HFFc6 (cell line): ENCODE measurements around the gene RBFOX1. TPM values are rescaled to one million over a fixed set of nuclear protein-coding genes. Genes with fewer than 3 reads are reported as not detected.

Experiments used
- DNase-seq: peaks from one replicate; pipeline ENCODE4 v3.0.0-alpha.2; 2018
- H3K27ac Mint-ChIP-seq: 2 replicates; pipeline ENCODE4 v1.8.0; 2020; ENCODE audit warnings: mild to moderate bottlenecking, mixed read lengths
- H3K27me3 Mint-ChIP-seq: 2 replicates; pipeline ENCODE4 v1.8.0; 2021; ENCODE audit warnings: mild to moderate bottlenecking, moderate library complexity, mixed read lengths; ENCODE audit not compliant: insufficient read depth
- H3K36me3 Mint-ChIP-seq: 2 replicates; pipeline ENCODE4 v1.8.0; 2021; ENCODE audit warnings: low read depth, mixed read lengths
- H3K4me1 Mint-ChIP-seq: 2 replicates; pipeline ENCODE4 v1.8.0; 2020; ENCODE audit warnings: low read depth, mixed read lengths
- H3K4me3 Mint-ChIP-seq: 2 replicates; pipeline ENCODE4 v1.8.0; 2020; ENCODE audit warnings: mild to moderate bottlenecking, moderate library complexity, mixed read lengths
- H3K9me3 Mint-ChIP-seq: 2 replicates; pipeline ENCODE4 v1.8.0; 2020; ENCODE audit warnings: mild to moderate bottlenecking, mixed read lengths
- total RNA-seq, 6 experiments: library from RNA; stranded (reverse); fragmentation: NEBNext Ultra II Directional; extraction: Animal tissue kit (Norgen Biotek cat#: 25700); gene quantifications; 2 replicates in 1 of 6; 3 replicates in 5 of 6; pipeline ENCODE4 v1.2.3, GENCODE V29; 2021
- TF ChIP-seq, protein P1 (sequence below): fragments of 200-600 bp; sonication (generic); IDR thresholded peaks from 2 replicates; pipeline ENCODE4 v1.5.0; 2021; ENCODE audit warnings: antibody characterized with exemption, mild to moderate bottlenecking

The RBFOX1 gene
- total RNA-seq, 6 experiments from 2014 or later: not detected

DNA sequence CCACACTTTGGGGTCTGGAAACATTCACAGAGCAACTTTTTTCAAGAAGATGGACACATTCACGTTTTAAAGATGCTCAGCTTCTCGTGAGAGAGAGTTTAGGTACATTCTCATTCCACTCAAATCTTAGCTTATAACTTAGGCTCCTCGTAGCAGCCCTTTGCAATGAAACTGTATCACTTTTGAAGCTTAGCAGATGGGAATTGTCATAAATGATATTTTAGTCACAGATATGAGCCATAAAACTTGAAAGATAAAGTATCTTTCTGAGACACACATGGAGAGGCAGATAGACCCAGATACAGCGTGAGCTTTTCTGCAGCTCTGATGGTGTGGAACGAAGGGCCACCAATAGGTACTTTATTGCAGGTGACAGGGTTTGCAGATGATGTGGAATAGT is 41.1 kb downstream of the RBFOX1 start:
- H3K4me3 Mint-ChIP-seq: no peak overlapping the region
- H3K27ac Mint-ChIP-seq: no peak overlapping the region
- TF ChIP-seq, protein P1, sequence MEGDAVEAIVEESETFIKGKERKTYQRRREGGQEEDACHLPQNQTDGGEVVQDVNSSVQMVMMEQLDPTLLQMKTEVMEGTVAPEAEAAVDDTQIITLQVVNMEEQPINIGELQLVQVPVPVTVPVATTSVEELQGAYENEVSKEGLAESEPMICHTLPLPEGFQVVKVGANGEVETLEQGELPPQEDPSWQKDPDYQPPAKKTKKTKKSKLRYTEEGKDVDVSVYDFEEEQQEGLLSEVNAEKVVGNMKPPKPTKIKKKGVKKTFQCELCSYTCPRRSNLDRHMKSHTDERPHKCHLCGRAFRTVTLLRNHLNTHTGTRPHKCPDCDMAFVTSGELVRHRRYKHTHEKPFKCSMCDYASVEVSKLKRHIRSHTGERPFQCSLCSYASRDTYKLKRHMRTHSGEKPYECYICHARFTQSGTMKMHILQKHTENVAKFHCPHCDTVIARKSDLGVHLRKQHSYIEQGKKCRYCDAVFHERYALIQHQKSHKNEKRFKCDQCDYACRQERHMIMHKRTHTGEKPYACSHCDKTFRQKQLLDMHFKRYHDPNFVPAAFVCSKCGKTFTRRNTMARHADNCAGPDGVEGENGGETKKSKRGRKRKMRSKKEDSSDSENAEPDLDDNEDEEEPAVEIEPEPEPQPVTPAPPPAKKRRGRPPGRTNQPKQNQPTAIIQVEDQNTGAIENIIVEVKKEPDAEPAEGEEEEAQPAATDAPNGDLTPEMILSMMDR: no peak
- H3K27me3 Mint-ChIP-seq: peaks cover 1% of the 10 kb centered on the region; the same call in 1 of the 2 replicates
- H3K4me1 Mint-ChIP-seq: no peaks in the 10 kb centered on the region
- DNase-seq: no peak
- H3K36me3 Mint-ChIP-seq: 0 out of 2 replicates have a peak, but pooled peaks cover 5% of the 10 kb centered on the region
- H3K9me3 Mint-ChIP-seq: peaks cover 60% of the 10 kb centered on the region

DNA sequence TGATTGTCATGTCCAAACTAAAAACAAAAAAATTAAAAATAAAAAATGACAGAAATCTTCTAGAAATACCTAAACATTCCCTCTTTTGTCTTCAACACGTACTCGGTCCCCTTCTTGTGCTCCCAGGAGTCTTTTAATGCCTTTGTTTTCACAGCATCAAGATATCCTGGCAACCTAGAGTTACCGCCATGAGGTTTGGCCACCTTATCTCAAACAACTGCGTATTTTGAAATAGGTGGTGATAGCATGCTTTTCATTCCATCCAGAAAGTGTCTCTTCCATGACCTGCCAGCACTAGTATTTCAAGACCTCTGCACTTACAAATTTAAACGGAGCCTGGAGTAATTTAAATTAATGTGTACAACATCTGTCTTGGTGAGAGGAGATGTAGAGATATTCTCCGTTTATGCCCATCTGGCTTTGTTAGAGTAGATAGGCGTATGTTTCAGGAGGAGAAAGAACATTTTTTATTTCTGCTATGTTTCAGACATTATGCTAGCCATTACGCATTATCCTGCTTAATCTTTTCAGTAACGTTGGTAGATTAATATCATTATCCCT is 42.0 kb downstream of the RBFOX1 start:
- Mint-ChIP-seq H3K36me3 (0 out of 2 replicates have a peak, but pooled peaks cover 5% of the 10 kb centered on the region), H3K27ac (no peak overlapping the region), H3K4me3 (no peak overlapping the region), H3K9me3 (peaks cover 58% of the 10 kb centered on the region), H3K4me1 (no peaks in the 10 kb centered on the region), H3K27me3 (peaks cover 1% of the 10 kb centered on the region; the same call in 1 of the 2 replicates)
- DNase-seq: no peak
- TF ChIP-seq, protein P1: no peak

DNA sequence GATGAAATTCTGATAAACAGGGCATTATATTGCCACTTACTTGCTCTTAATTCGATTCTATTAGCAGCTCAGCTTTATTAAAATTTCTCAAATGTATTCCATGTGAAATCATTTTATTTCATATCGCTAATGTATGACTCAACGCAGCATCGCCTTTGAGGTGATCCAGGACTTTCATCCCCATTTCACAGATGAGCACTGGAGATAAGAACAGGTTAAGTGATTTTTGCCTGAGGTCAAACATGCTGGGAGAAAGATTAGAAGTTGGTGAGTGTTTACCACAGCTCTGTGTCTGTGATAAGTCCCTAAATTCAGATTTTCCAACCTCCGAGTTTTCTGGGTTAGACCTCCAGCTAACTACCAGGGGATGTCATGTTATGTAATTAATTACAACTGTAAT is 43.6 kb downstream of the RBFOX1 start:
- no peak overlapping the region for H3K4me3 Mint-ChIP-seq
- H3K27me3 Mint-ChIP-seq: peaks cover 1% of the 10 kb centered on the region; the same call in 1 of the 2 replicates
- peaks cover 57% of the 10 kb centered on the region for H3K9me3 Mint-ChIP-seq
- H3K27ac Mint-ChIP-seq: no peak overlapping the region
- no peaks in the 10 kb centered on the region for H3K4me1 Mint-ChIP-seq
- no peak for DNase-seq
- TF ChIP-seq, protein P1: no peak
- H3K36me3 Mint-ChIP-seq: 0 out of 2 replicates have a peak, but pooled peaks cover 5% of the 10 kb centered on the region

DNA sequence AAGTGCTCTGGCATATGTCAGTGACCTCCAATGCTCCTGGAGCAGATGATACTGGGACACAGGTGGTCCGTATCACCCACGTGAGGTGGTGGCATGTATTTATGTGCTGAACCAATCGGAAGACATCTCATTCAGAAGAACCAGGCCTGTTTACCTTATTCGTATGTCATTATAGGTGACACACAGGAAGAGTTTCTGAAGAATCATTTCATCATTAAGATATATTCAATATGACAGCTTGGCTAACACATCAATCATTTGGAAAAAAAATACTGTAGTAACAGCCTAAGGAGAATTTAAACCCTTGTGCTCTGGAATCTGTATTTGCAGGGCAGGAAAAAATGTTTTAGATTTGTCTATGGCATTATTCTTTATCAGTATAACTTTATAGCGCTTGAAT is 44.6 kb downstream of the RBFOX1 start:
- TF ChIP-seq, protein P1: no peak
- Mint-ChIP-seq H3K27me3 (peaks cover 1% of the 10 kb centered on the region; the same call in 1 of the 2 replicates), H3K4me1 (no peaks in the 10 kb centered on the region), H3K4me3 (no peak overlapping the region), H3K36me3 (0 out of 2 replicates have a peak, but pooled peaks cover 5% of the 10 kb centered on the region), H3K27ac (no peak overlapping the region), H3K9me3 (peaks cover 51% of the 10 kb centered on the region)
- DNase-seq: no peak

DNA sequence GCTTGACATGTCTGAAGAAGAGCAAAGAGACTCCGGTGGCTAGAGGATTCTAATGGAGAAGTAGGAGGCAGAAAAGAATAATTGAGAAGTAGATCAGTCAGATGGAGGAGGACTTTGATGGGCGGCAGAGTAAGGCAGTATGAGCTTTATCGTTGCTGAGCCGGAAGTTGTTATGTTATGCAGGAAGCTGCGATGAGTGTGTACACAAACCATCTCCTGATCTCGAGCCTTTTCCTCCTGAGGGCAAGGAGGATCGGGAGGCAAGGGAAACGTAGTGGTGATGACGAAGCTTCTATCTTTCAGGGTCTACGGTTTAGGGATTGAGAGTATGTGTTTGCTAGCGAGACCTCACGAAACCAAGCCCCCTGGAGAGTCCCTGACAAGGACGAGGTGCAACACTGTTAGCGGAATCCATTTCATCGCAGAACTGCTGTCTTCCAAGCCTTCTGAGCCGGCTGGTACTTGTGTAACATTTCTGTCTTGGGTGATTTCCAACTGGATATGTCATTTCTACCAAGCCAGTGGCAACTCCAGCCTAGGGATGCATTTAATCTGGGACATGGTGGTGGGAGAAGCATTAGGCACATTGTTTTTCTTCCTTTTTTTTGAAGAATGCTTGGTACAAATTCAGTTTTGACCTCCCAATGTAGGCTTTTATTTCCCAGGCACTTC is 45.5 kb downstream of the RBFOX1 start:
- no peaks in the 10 kb centered on the region for H3K4me1 Mint-ChIP-seq
- TF ChIP-seq, protein P1: no peak
- no peak overlapping the region for H3K4me3 Mint-ChIP-seq
- peaks cover 1% of the 10 kb centered on the region; the same call in 1 of the 2 replicates for H3K27me3 Mint-ChIP-seq
- peaks cover 44% of the 10 kb centered on the region for H3K9me3 Mint-ChIP-seq
- no peak overlapping the region for H3K27ac Mint-ChIP-seq
- 0 out of 2 replicates have a peak, but pooled peaks cover 5% of the 10 kb centered on the region for H3K36me3 Mint-ChIP-seq
- DNase-seq: no peak
